Testis (tissue), 2 donors: Measurements from ENCODE around the gene CAMK2B.

ENCODE experiments used
- CTCF ChIP-seq, 3 experiments: fragments of 450-650 bp in 2 of 3; fragments of 200-600 bp in 1 of 3; sonication (generic) in 1 of 3; IDR thresholded peaks; one replicate each; pipeline ENCODE4 v1.5.1; 2016 to 2019; ENCODE audit warnings: antibody characterized with exemption in 3 of 3, mild to moderate bottlenecking in 2 of 3, moderate library complexity in 1 of 3
- POLR2A ChIP-seq: fragments of 450-650 bp; IDR thresholded peaks from one replicate; pipeline ENCODE4 v1.6.1; 2017; ENCODE audit warnings: antibody characterized with exemption, mild to moderate bottlenecking, moderate library complexity

DNA sequence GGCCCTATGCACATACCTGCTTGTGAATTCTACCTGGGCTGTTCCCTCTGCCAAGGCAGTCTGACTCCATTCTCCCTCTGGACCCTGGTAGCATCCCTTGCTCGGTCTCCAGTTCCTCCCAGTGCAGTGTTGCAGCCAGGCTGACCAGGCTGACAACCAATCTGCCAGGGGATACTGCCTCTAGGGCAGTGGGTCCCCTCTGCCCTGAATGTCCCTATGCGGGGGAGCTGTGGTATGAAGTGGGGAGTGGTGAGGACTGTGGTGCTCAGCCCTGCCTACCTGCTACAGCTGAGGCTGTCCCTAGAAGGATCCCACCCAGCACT lies 48.0 kb upstream of the CAMK2B start:
- no peak for TF ChIP-seq CTCF (IDR thresholded peaks at IDR 0.05)
- TF ChIP-seq POLR2A, result no peak
